Endothelial cell of umbilical vein (primary cell): ENCODE measurements around the gene C6orf132. TPM values are rescaled to one million over a fixed set of nuclear protein-coding genes. Genes with fewer than 3 reads are reported as not detected.

Experiments used
- BruUV-seq: library from RNA; stranded (reverse); fragments of 400-500 nt; replicated peaks from 2 replicates; lab custom pipeline; 2021; lab: Mats Ljungman, UMichigan
- CTCF ChIA-PET: fragments of 300-600, 350-600 bp; sonication (Branson Sonifier 250); formaldehyde crosslinking; loops from one replicate; lab custom pipeline; 2021; ENCODE audit warnings: antibody characterized with exemption, inconsistent platforms; lab: Charles Lee
- POLR2A ChIA-PET: fragments of 300-600, 350-600 bp; sonication (Branson Sonifier 250); formaldehyde crosslinking; loops from one replicate; lab custom pipeline; 2021; ENCODE audit warnings: antibody characterized with exemption, inconsistent platforms; lab: Charles Lee
- DNase-seq: peaks from one replicate; pipeline ENCODE4 v3.0.0-alpha.2; 2011; ENCODE audit warnings: low read depth, low spot score
- FAIRE-seq: peaks from 2 replicates; lab custom pipeline; 2011; peaks lifted over from hg19 to GRCh38; lab: Jason Lieb, UNC
- H2AFZ ChIP-seq: 2 replicates; pipeline ENCODE4 v1.6.0; 2012; ENCODE audit warnings: low read depth, low read length, control low read depth, inconsistent platforms
- H3K27ac ChIP-seq: 2 replicates; pipeline ENCODE4 v1.5.1; 2011; ENCODE audit warnings: low read depth, mild to moderate bottlenecking, control low read depth, low read length, moderate library complexity; ENCODE audit not compliant: insufficient read depth
- H3K27me3 ChIP-seq, 2 experiments: 2 replicates each; pipeline versions ENCODE4 v1.6.0 to v1.6.1; 2011; ENCODE audit warnings: low read length in 2 of 2, mixed read lengths in 1 of 2; ENCODE audit not compliant: control insufficient read depth in 2 of 2, insufficient read depth in 2 of 2
- H3K36me3 ChIP-seq, 2 experiments: 2 replicates in 1 of 2; 3 replicates in 1 of 2; pipeline ENCODE4 v1.5.1; 2011; ENCODE audit warnings: low read length in 2 of 2, mild to moderate bottlenecking in 1 of 2, moderate library complexity in 1 of 2; ENCODE audit not compliant: control insufficient read depth in 2 of 2, insufficient read depth in 2 of 2; ENCODE audit errors: extremely low read depth in 1 of 2
- H3K4me1 ChIP-seq: 3 replicates; pipeline ENCODE4 v1.5.1; 2011; ENCODE audit warnings: mild to moderate bottlenecking, low read length; ENCODE audit not compliant: control insufficient read depth, insufficient read depth; ENCODE audit errors: extremely low read depth
- H3K4me2 ChIP-seq: 2 replicates; pipeline ENCODE4 v1.6.1; 2011; ENCODE audit warnings: low read length, control low read depth, mixed read lengths; ENCODE audit not compliant: insufficient read depth
- H3K4me3 ChIP-seq, 3 experiments: fragments of 200-600 bp in 1 of 3; sonication (generic), shearing (Covaris generic) in 1 of 3; replicated peaks in 1 of 3; 2 replicates each; pipeline ENCODE4 v1.5.1; 2011 to 2016; ENCODE audit warnings: control low read depth in 3 of 3, low read length in 3 of 3, mild to moderate bottlenecking in 2 of 3, inconsistent platforms in 1 of 3, low read depth in 1 of 3, moderate library complexity in 1 of 3; ENCODE audit not compliant: insufficient read depth in 1 of 3
- H3K79me2 ChIP-seq: 2 replicates; pipeline ENCODE4 v1.6.0; 2012; ENCODE audit warnings: low read length, inconsistent platforms; ENCODE audit not compliant: control insufficient read depth, insufficient read depth
- H3K9ac ChIP-seq: replicated peaks from 2 replicates; pipeline ENCODE3; 2011; ENCODE audit warnings: low read length, control low read depth; ENCODE audit not compliant: insufficient read depth; ENCODE audit errors: extremely low read depth
- H3K9me1 ChIP-seq: replicated peaks from 3 replicates; pipeline ENCODE4 v1.6.0; 2011; ENCODE audit warnings: mild to moderate bottlenecking, low read length; ENCODE audit not compliant: control insufficient read depth, insufficient read depth; ENCODE audit errors: extremely low read depth
- H3K9me3 ChIP-seq: replicated peaks from 2 replicates; pipeline ENCODE4 v1.5.1; 2012; ENCODE audit warnings: low read length, inconsistent platforms; ENCODE audit not compliant: control insufficient read depth, insufficient read depth
- H4K20me1 ChIP-seq: replicated peaks from 2 replicates; pipeline ENCODE3; 2011; ENCODE audit warnings: mild to moderate bottlenecking, low read length; ENCODE audit not compliant: control insufficient read depth, insufficient read depth; ENCODE audit errors: extremely low read depth
- CTCF ChIP-seq, 2 donors: IDR thresholded peaks; 1 replicate in 1 of 2; 2 replicates in 1 of 2; pipeline ENCODE4 v1.5.1; 2011; ENCODE audit warnings: low read length in 2 of 2, mild to moderate bottlenecking in 2 of 2, moderate library complexity in 2 of 2, control low read depth in 1 of 2, inconsistent platforms in 1 of 2, low read depth in 1 of 2; ENCODE audit not compliant: insufficient read depth in 1 of 2; ENCODE audit errors: extremely low read depth in 1 of 2
- EZH2 ChIP-seq: IDR thresholded peaks from 2 replicates; pipeline ENCODE4 v1.6.1; 2012; ENCODE audit warnings: borderline replicate concordance, low read depth, mild to moderate bottlenecking, moderate library complexity, low read length, inconsistent platforms; ENCODE audit not compliant: severe bottlenecking
- FOS ChIP-seq: IDR thresholded peaks from 2 replicates; pipeline ENCODE4 v1.6.1; 2011; ENCODE audit warnings: mild to moderate bottlenecking, low read length, moderate library complexity, borderline replicate concordance; ENCODE audit not compliant: insufficient read depth
- GATA2 ChIP-seq: IDR thresholded peaks from 2 replicates; pipeline ENCODE4 v1.7.0; 2011; ENCODE audit warnings: low read depth, mild to moderate bottlenecking, moderate library complexity, mixed read lengths, low read length; ENCODE audit not compliant: insufficient read length, insufficient read depth
- JUN ChIP-seq: IDR thresholded peaks from 2 replicates; pipeline ENCODE4 v1.6.1; 2011; ENCODE audit warnings: borderline replicate concordance, low read depth; ENCODE audit not compliant: insufficient read length, insufficient read depth
- MYC ChIP-seq: IDR thresholded peaks from one replicate; pipeline ENCODE4 v1.6.1; 2011; ENCODE audit warnings: mild to moderate bottlenecking, low read depth, low read length
- POLR2A ChIP-seq: IDR thresholded peaks from 2 replicates; pipeline ENCODE4 v1.6.1; 2012; ENCODE audit warnings: low read depth, mild to moderate bottlenecking, control low read depth, low read length
- POLR2AphosphoS5 ChIP-seq: IDR thresholded peaks from 2 replicates; pipeline ENCODE4 v1.6.1; 2012; ENCODE audit warnings: low read depth, mild to moderate bottlenecking, control low read depth, low read length, moderate library complexity; ENCODE audit not compliant: insufficient read depth
- dilution Hi-C: fragments of 300-500 bp; cut with MboI; formaldehyde crosslinking; loops from one replicate; pipeline ENCODE4 v1.15.0; 2019; ENCODE audit warnings: low sequenced_read_pairs; ENCODE audit not compliant: extremely low pct_ligation_motif_present
- intact Hi-C: fragments of 100-400 bp; cut with micrococcal nuclease; formaldehyde crosslinking; loops from one replicate; pipeline ENCODE4 v1.10.0; 2022
- polyA plus RNA-seq, 4 experiments: library from polyadenylated mRNA; depleted of rRNA in 3 of 4; stranded (reverse) in 3 of 4; unstranded in 1 of 4; fragments of >200 nt; gene quantifications; 2 replicates each; pipeline versions ENCODE4 v1.2.1 to v1.2.3, GENCODE V29; 2011 to 2012; ENCODE audit warnings: missing spikeins in 1 of 4
- total RNA-seq: library from RNA; stranded (reverse); gene quantifications from 2 replicates; pipeline ENCODE4 v1.2.3, GENCODE V29; 2021
- TF ChIP-seq, protein P1 (sequence below): IDR thresholded peaks from 2 replicates; pipeline ENCODE4 v1.6.1; 2011; ENCODE audit not compliant: insufficient read depth, insufficient read length

The C6orf132 gene
- total and polyA plus RNA-seq, 2 donors (not counting 3 experiments of a cell fraction or from before 2014, with no cell fraction given) = 0.15 to 0.71 TPM

DNA sequence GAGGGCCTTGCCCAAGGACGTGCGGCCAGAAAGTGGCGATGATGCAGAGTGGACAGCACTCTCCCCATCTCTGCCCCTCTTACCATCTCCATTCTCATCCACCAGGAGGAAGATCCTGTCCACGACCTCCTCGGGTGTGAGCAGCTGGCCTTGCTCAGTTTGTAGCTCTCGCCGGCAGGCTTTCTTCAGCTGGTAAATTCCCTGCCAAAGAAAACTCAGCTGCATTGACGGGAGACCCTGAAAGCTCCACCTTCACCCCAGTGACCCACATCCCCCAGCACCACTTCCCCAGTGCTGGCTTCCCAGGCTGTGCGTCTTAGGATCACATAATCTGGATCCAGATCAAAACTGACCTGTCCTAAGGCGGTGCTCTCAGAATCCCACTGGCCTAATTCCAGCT, 43.2 kb upstream of the C6orf132 start:
- no peak overlapping the region for H3K27ac ChIP-seq
- peaks cover 2 to 5% of the 10 kb centered on the region in 2 experiments for H3K27me3 ChIP-seq
- no peaks in the 10 kb centered on the region for H3K9me1 ChIP-seq
- no peak overlapping the region for H3K9ac ChIP-seq
- dilution Hi-C loops (no loop called here), intact Hi-C loops (no loop called here)
- H3K4me2 ChIP-seq = no peak overlapping the region
- no peaks in the 10 kb centered on the region for H3K79me2 ChIP-seq
- DNase-seq = no peak
- H3K9me3 ChIP-seq = no peaks in the 10 kb centered on the region
- no peaks in the 10 kb centered on the region for H3K36me3 ChIP-seq
- no TSS peak for BruUV-seq
- POLR2A ChIA-PET = no interaction called here
- no peak overlapping the region for H3K4me3 ChIP-seq
- TF ChIP-seq JUN = no peak
- TF ChIP-seq, protein P1, sequence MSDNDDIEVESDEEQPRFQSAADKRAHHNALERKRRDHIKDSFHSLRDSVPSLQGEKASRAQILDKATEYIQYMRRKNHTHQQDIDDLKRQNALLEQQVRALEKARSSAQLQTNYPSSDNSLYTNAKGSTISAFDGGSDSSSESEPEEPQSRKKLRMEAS = no peak
- TF ChIP-seq GATA2 = no peak
- TF ChIP-seq EZH2 = no peak
- no peak for TF ChIP-seq FOS
- no peak for TF ChIP-seq POLR2AphosphoS5
- TF ChIP-seq MYC = no peak
- TF ChIP-seq CTCF (IDR thresholded peaks at IDR 0.05; ENCODE audit: extremely low read depth in 1 of 2, insufficient read depth in 1 of 2, low read depth in 1 of 2, low read length in 2 of 2) = no peak
- TF ChIP-seq POLR2A = no peak
- CTCF ChIA-PET = interaction anchor here (1.1 to 1.8 kb wide), 3 partner anchors 21 to 362 kb away, joined by 3 to 5 read pairs (median 4); no protein-coding TSS in a partner anchor
- H3K4me1 ChIP-seq = no peaks in the 10 kb centered on the region
- no peak for FAIRE-seq
- no peak overlapping the region for H2AFZ ChIP-seq
- H4K20me1 ChIP-seq = no peaks in the 10 kb centered on the region
